GM12878 (cell line): ENCODE measurements around the gene TDP2. TPM values are rescaled to one million over a fixed set of nuclear protein-coding genes. Genes with fewer than 3 reads are reported as not detected.

Experiments used
- ATAC-seq: fragments of 200-7000 bp; cut with Tn5 transposase; 3 replicates; pipeline ENCODE4 v1.9.1; 2020; ENCODE audit warnings: mild to moderate bottlenecking, moderate library complexity
- BruUV-seq: library from RNA; stranded (reverse); fragments of 400-500 nt; replicated peaks from 2 replicates; lab custom pipeline; 2021; lab: Mats Ljungman, UMichigan
- CTCF ChIA-PET: fragments of 300-600 bp; sonication (Branson Sonifier 250); formaldehyde crosslinking; extraction: SDS; loops from one replicate; lab custom pipeline; 2021; ENCODE audit warnings: inconsistent platforms; lab: Yijun Ruan, JAX
- POLR2A ChIA-PET: fragments of 350-600 bp; formaldehyde crosslinking; extraction: SDS; loops from one replicate; lab custom pipeline; 2021; ENCODE audit warnings: inconsistent platforms; lab: Charles Lee
- RAD21 ChIA-PET: fragments of 300-600 bp; sonication (Branson Sonifier 250); formaldehyde crosslinking; loops from one replicate; lab custom pipeline; 2023; ENCODE audit warnings: antibody characterized with exemption; ENCODE audit not compliant: unreplicated experiment; lab: Charles Lee
- SMC1A ChIA-PET: fragments of 300-600 bp; sonication (Branson Sonifier 250); formaldehyde crosslinking; loops from one replicate; lab custom pipeline; 2023; ENCODE audit not compliant: unreplicated experiment, uncharacterized antibody; lab: Charles Lee
- DNase-seq: peaks from one replicate; pipeline ENCODE4 v3.0.0-alpha.2; 2011; ENCODE audit warnings: low read depth, low spot score
- FAIRE-seq: peaks from 3 replicates; lab custom pipeline; 2011; peaks lifted over from hg19 to GRCh38; lab: Jason Lieb, UNC
- H2AFZ ChIP-seq: 2 replicates; pipeline ENCODE4 v1.6.0; 2011; ENCODE audit warnings: low read depth, low read length, control low read depth; ENCODE audit not compliant: control insufficient read depth
- H3K27ac ChIP-seq: 2 replicates; pipeline ENCODE4 v1.5.1; 2011; ENCODE audit warnings: control low read depth; ENCODE audit not compliant: control insufficient read depth, insufficient read depth
- H3K27me3 ChIP-seq, 2 experiments: replicated peaks in 1 of 2; 2 replicates each; pipeline versions ENCODE4 v1.6.0 to v1.6.1; 2011; ENCODE audit warnings: low read length in 1 of 2; ENCODE audit not compliant: control insufficient read depth in 2 of 2, insufficient read depth in 2 of 2
- H3K36me3 ChIP-seq, 2 experiments: 2 replicates each; pipeline ENCODE4 v1.5.1; 2011; ENCODE audit warnings: low read length in 1 of 2; ENCODE audit not compliant: control insufficient read depth in 2 of 2, insufficient read depth in 2 of 2
- H3K4me1 ChIP-seq: 2 replicates; pipeline ENCODE4 v1.6.1; 2011; ENCODE audit warnings: mild to moderate bottlenecking, low read length, moderate library complexity, mixed read lengths; ENCODE audit not compliant: control insufficient read depth, insufficient read depth
- H3K4me2 ChIP-seq: 2 replicates; pipeline ENCODE4 v1.6.0; 2011; ENCODE audit warnings: control low read depth; ENCODE audit not compliant: control insufficient read depth, insufficient read depth
- H3K4me3 ChIP-seq: fragments of 200-600 bp; sonication (generic); 2 replicates; pipeline ENCODE4 v1.5.1; 2016
- H3K79me2 ChIP-seq: 2 replicates; pipeline ENCODE4 v1.6.0; 2011; ENCODE audit warnings: low read length; ENCODE audit not compliant: control insufficient read depth, insufficient read depth
- H3K9ac ChIP-seq: 2 replicates; pipeline ENCODE4 v1.8.0; 2011; ENCODE audit warnings: low read length, control low read depth, mixed read lengths; ENCODE audit not compliant: control insufficient read depth, insufficient read depth
- H3K9me3 ChIP-seq: replicated peaks from 3 replicates; pipeline ENCODE4 v1.5.1; 2011; ENCODE audit warnings: mild to moderate bottlenecking, low read length; ENCODE audit not compliant: control insufficient read depth, insufficient read depth
- H4K20me1 ChIP-seq: 2 replicates; pipeline ENCODE4 v1.6.0; 2011; ENCODE audit not compliant: control insufficient read depth, insufficient read depth
- CHD2 ChIP-seq: IDR thresholded peaks from 2 replicates; pipeline ENCODE4 v1.6.1; 2011; ENCODE audit warnings: low read depth, low read length, improper control_type of control experiment, borderline replicate concordance
- IKZF1 ChIP-seq: fragments of 450-650 bp; conservative IDR thresholded peaks from 2 replicates; pipeline ENCODE4 v1.6.1; 2017; ENCODE audit warnings: antibody characterized with exemption, mild to moderate bottlenecking
- KDM1A ChIP-seq: fragments of 200-600 bp; sonication (generic); IDR thresholded peaks from 2 replicates; pipeline ENCODE4 v1.6.1; 2016; ENCODE audit warnings: borderline replicate concordance
- NR2C2 ChIP-seq: IDR thresholded peaks from 2 replicates; pipeline ENCODE4 v1.6.1; 2011; ENCODE audit warnings: borderline replicate concordance, low read depth; ENCODE audit not compliant: control insufficient read depth, insufficient read length
- NR2F1 ChIP-seq: fragments of 450-650 bp; conservative IDR thresholded peaks from 2 replicates; pipeline ENCODE4 v1.6.1; 2017; ENCODE audit warnings: mild to moderate bottlenecking
- POU2F2 ChIP-seq: IDR thresholded peaks from 3 replicates; pipeline ENCODE4 v1.6.1; 2011; ENCODE audit warnings: low read depth, mild to moderate bottlenecking, low read length, borderline replicate concordance
- RBBP5 ChIP-seq: fragments of 200-600 bp; sonication (generic); conservative IDR thresholded peaks from 2 replicates; pipeline ENCODE4 v1.6.1; 2016
- SREBF1 ChIP-seq: IDR thresholded peaks from 2 replicates; pipeline ENCODE4 v1.6.1; 2012; ENCODE audit warnings: mild to moderate bottlenecking, low read length
- STAT3 ChIP-seq: IDR thresholded peaks from 2 replicates; pipeline ENCODE4 v1.6.1; 2011; ENCODE audit warnings: low read depth, low read length, improper control_type of control experiment
- TCF7 ChIP-seq: IDR thresholded peaks from 2 replicates; pipeline ENCODE4 v1.6.1; 2014; ENCODE audit warnings: antibody characterized with exemption, borderline replicate concordance
- YY1 ChIP-seq: IDR thresholded peaks from 2 replicates; pipeline ENCODE4 v1.6.1; 2011; ENCODE audit warnings: low read depth, mild to moderate bottlenecking, low read length
- ZBED1 ChIP-seq: IDR thresholded peaks from 2 replicates; pipeline ENCODE4 v1.6.1; 2016; ENCODE audit warnings: borderline replicate concordance
- ZNF274 ChIP-seq: IDR thresholded peaks from one replicate; pipeline ENCODE4 v1.8.0; 2011; ENCODE audit not compliant: insufficient read length, insufficient read depth
- WGBS: methylation state at CpG from one replicate; pipeline ENCODE4 v1.1.6; 2016; ENCODE audit warnings: low lambda C conversion rate; ENCODE audit not compliant: insufficient replicate concordance, insufficient coverage; ENCODE audit errors: missing lambda C conversion rate; 5-methylcytosine and 5-hydroxymethylcytosine counted together
- in situ Hi-C: fragments of 300-500 bp; cut with MboI; formaldehyde crosslinking; loops from 9 replicates; pipeline ENCODE4 v1.14.3; 2018; ENCODE audit warnings: mixed read lengths
- intact Hi-C: fragments of 100-400 bp; cut with micrococcal nuclease; formaldehyde crosslinking; loops from one replicate; pipeline ENCODE4 v1.14.2; 2022; ENCODE audit not compliant: unreplicated experiment
- polyA plus RNA-seq, 11 experiments: library from polyadenylated mRNA; depleted of rRNA in 4 of 11; unstranded in 6 of 11; stranded (reverse) in 5 of 11; fragments of >200 nt; fragmentation: Nextera tagmentation in 4 of 11; fragmentation: Illumina TruSeq in 1 of 11; extraction: Ambion mirVana in 4 of 11; extraction: Trizol in 1 of 11; gene quantifications; 1 replicate in 1 of 11; 2 replicates in 10 of 11; pipeline versions ENCODE4 v1.2.1 to v1.2.3, GENCODE V29; 2011 to 2016; ENCODE audit warnings: inconsistent platforms in 2 of 11, missing spikeins in 2 of 11, low read depth in 1 of 11
- total RNA-seq, 4 experiments: library from RNA; depleted of rRNA in 3 of 4; stranded (reverse); fragments of >200 nt in 3 of 4; fragmentation: Illumina TruSeq in 1 of 4; extraction: Trizol in 1 of 4; gene quantifications; 2 replicates each; pipeline versions ENCODE4 v1.2.1 to v1.2.3, GENCODE V29; 2013 to 2021
- TF ChIP-seq, protein P1 (sequence below): fragments of 450-650 bp; IDR thresholded peaks from 2 replicates; pipeline ENCODE4 v1.6.1; 2017; ENCODE audit warnings: mild to moderate bottlenecking, moderate library complexity
- TF ChIP-seq, protein P2 (sequence below): IDR thresholded peaks from 2 replicates; pipeline ENCODE4 v1.6.1; 2012; ENCODE audit warnings: low read depth, low read length, improper control_type of control experiment

TDP2 gene
- total and polyA plus RNA-seq, 10 of the 15 experiments (the other 5 are each of a cell fraction or from before 2014, with no cell fraction given), result 24.4 to 53.3 (median 38.8) TPM

DNA sequence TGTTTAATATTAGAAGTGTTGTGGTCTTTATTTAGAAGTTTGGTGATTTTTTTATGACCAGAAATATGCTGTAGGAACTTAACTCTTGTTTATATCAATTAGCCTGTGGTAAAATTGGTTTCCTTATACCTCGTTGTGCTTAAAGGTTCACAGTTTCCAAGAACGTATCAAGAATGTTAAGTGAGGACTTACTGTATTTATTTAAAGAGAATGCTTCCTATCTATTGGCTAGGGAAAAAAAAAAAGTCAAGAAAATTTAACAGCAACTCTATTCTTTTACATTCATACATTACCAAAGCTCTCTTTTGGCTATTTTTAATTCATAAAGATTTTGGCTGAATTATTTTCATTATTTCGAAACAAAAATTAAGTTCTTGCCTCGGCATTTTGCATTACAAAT is 22.3 kb downstream of the TDP2 start:
- ATAC-seq, result no peak
- in situ Hi-C loops (loop anchor here (5.0 kb wide), 1 partner anchor 52 kb away; no protein-coding TSS in a partner anchor), intact Hi-C loops (no loop called here)
- peaks cover 6% of the 10 kb centered on the region for H3K4me1 ChIP-seq
- H3K27ac ChIP-seq, result no peak overlapping the region
- H3K79me2 ChIP-seq, result no peaks in the 10 kb centered on the region
- ChIA-PET POLR2A (no interaction called here), SMC1A (interaction anchor here (2.6 kb wide), 1 partner anchor 121 kb away, joined by 10 read pairs; no protein-coding TSS in a partner anchor), CTCF (no interaction called here), RAD21 (no interaction called here)
- no TSS peak for BruUV-seq
- H3K4me2 ChIP-seq, result no peak overlapping the region
- WGBS, result 40% methylated on average over 4 of the region's 4 CpGs
- H3K36me3 ChIP-seq, result no peaks in the 10 kb centered on the region; a peak in 1 of 4 replicates
- H3K9ac ChIP-seq, result no peak overlapping the region
- no peak for FAIRE-seq
- H2AFZ ChIP-seq, result no peak overlapping the region
- no peaks in the 10 kb centered on the region for H4K20me1 ChIP-seq
- H3K27me3 ChIP-seq, result no peaks in the 10 kb centered on the region
- DNase-seq, result no peak
- TF ChIP-seq STAT3 (no peak), RBBP5 (no peak), NR2F1 (no peak), NR2C2 (no peak), KDM1A (no peak), TCF7 (no peak), CHD2 (no peak), IKZF1 (no peak), ZNF274 (no peak), ZBED1 (no peak), POU2F2 (no peak), SREBF1 (no peak), YY1 (no peak)
- TF ChIP-seq, protein P1, sequence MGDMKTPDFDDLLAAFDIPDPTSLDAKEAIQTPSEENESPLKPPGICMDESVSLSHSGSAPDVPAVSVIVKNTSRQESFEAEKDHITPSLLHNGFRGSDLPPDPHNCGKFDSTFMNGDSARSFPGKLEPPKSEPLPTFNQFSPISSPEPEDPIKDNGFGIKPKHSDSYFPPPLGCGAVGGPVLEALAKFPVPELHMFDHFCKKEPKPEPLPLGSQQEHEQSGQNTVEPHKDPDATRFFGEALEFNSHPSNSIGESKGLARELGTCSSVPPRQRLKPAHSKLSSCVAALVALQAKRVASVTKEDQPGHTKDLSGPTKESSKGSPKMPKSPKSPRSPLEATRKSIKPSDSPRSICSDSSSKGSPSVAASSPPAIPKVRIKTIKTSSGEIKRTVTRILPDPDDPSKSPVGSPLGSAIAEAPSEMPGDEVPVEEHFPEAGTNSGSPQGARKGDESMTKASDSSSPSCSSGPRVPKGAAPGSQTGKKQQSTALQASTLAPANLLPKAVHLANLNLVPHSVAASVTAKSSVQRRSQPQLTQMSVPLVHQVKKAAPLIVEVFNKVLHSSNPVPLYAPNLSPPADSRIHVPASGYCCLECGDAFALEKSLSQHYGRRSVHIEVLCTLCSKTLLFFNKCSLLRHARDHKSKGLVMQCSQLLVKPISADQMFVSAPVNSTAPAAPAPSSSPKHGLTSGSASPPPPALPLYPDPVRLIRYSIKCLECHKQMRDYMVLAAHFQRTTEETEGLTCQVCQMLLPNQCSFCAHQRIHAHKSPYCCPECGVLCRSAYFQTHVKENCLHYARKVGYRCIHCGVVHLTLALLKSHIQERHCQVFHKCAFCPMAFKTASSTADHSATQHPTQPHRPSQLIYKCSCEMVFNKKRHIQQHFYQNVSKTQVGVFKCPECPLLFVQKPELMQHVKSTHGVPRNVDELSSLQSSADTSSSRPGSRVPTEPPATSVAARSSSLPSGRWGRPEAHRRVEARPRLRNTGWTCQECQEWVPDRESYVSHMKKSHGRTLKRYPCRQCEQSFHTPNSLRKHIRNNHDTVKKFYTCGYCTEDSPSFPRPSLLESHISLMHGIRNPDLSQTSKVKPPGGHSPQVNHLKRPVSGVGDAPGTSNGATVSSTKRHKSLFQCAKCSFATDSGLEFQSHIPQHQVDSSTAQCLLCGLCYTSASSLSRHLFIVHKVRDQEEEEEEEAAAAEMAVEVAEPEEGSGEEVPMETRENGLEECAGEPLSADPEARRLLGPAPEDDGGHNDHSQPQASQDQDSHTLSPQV, result no peak
- TF ChIP-seq, protein P2, sequence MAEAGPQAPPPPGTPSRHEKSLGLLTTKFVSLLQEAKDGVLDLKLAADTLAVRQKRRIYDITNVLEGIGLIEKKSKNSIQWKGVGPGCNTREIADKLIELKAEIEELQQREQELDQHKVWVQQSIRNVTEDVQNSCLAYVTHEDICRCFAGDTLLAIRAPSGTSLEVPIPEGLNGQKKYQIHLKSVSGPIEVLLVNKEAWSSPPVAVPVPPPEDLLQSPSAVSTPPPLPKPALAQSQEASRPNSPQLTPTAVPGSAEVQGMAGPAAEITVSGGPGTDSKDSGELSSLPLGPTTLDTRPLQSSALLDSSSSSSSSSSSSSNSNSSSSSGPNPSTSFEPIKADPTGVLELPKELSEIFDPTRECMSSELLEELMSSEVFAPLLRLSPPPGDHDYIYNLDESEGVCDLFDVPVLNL, result no peak
- no peaks in the 10 kb centered on the region for H3K9me3 ChIP-seq
- no peak overlapping the region for H3K4me3 ChIP-seq
